ENCODE results near the gene DOCK11. TPM values are rescaled to one million over a fixed set of nuclear protein-coding genes. Genes with fewer than 3 reads are reported as not detected.

DOCK11 gene
- polyA plus RNA-seq, 1 donor from 2014 or later: 37.2 TPM

DNA sequence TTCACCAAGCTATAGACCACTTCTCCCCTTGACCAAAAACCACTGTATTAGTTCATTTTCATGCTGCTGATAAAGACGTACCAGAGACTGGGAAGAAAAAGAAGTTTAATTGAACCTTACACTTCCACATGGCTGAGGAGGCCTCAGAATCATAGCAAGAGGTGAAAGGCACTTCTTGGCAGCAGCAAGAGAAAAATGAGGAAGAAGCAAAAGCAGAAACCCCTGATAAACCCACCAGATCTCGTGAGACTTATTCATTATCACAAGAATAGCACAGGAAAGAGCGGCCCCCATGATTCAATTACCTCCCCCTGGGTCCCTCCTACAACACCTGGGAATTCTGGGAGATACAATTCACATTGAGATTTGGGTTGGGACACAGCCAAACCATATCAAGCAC lies 97.8 kb downstream of the DOCK11 start:
- H3K36me3 ChIP-seq (ENCODE audit: insufficient read depth, low read length): no peaks in the 10 kb centered on the region
- no peak overlapping the region for H2AFZ ChIP-seq (ENCODE audit: low read depth, low read length)
- no peaks in the 10 kb centered on the region for H3F3A ChIP-seq (ENCODE audit: insufficient read depth, low read length, poor library complexity, severe bottlenecking)
- TF ChIP-seq CTCF (IDR thresholded peaks at IDR 0.05; ENCODE audit: poor library complexity, severe bottlenecking) (no peak), REST (IDR thresholded peaks at IDR 0.05; ENCODE audit: borderline replicate concordance) (no peak), TAF1 (IDR thresholded peaks at IDR 0.05; ENCODE audit: low read depth) (no peak), RAD21 (conservative IDR thresholded peaks at IDR 0.05) (no peak), SMC3 (conservative IDR thresholded peaks at IDR 0.05; ENCODE audit: poor library complexity) (no peak), MXI1 (conservative IDR thresholded peaks at IDR 0.05; ENCODE audit: poor library complexity, severe bottlenecking) (no peak), POLR2AphosphoS5 (IDR thresholded peaks at IDR 0.05) (no peak), EP300 (conservative IDR thresholded peaks at IDR 0.05; ENCODE audit: poor library complexity, severe bottlenecking) (no peak), EZH2 (IDR thresholded peaks at IDR 0.05; ENCODE audit: borderline replicate concordance, insufficient read depth, low read length, poor library complexity, severe bottlenecking) (no peak)
- no peaks in the 10 kb centered on the region for H4K20me1 ChIP-seq (ENCODE audit: insufficient read depth)
- no peaks in the 10 kb centered on the region for H3K79me2 ChIP-seq (replicated peaks; ENCODE audit: insufficient read depth, low read length)
- H3K27ac ChIP-seq (ENCODE audit: low read length): no peak overlapping the region
- H3K4me3 ChIP-seq (ENCODE audit: low read length): no peak overlapping the region
- H3K27me3 ChIP-seq (ENCODE audit: insufficient read depth, low read depth, low read length): no peaks in the 10 kb centered on the region
- no peaks in the 10 kb centered on the region for H3K9me2 ChIP-seq (ENCODE audit: insufficient read depth, low read length)
- no peaks in the 10 kb centered on the region for H3K9me3 ChIP-seq (ENCODE audit: low read length)
- no peak overlapping the region for H3K4me2 ChIP-seq (ENCODE audit: low read length)
- no peak overlapping the region for H3K9ac ChIP-seq (ENCODE audit: low read length)

- TF ChIP-seq RAD21 (conservative IDR thresholded peaks at IDR 0.05) (no peak), MXI1 (conservative IDR thresholded peaks at IDR 0.05; ENCODE audit: poor library complexity, severe bottlenecking) (no peak), EP300 (conservative IDR thresholded peaks at IDR 0.05; ENCODE audit: poor library complexity, severe bottlenecking) (no peak), TAF1 (IDR thresholded peaks at IDR 0.05; ENCODE audit: low read depth) (no peak), EZH2 (IDR thresholded peaks at IDR 0.05; ENCODE audit: borderline replicate concordance, insufficient read depth, low read length, poor library complexity, severe bottlenecking) (no peak), SMC3 (conservative IDR thresholded peaks at IDR 0.05; ENCODE audit: poor library complexity) (no peak), CTCF (IDR thresholded peaks at IDR 0.05; ENCODE audit: poor library complexity, severe bottlenecking) (no peak), POLR2AphosphoS5 (IDR thresholded peaks at IDR 0.05) (no peak), REST (IDR thresholded peaks at IDR 0.05; ENCODE audit: borderline replicate concordance) (no peak)
- no peaks in the 10 kb centered on the region for H3K9me2 ChIP-seq (ENCODE audit: insufficient read depth, low read length)
- no peaks in the 10 kb centered on the region for H3K27me3 ChIP-seq (ENCODE audit: insufficient read depth, low read depth, low read length)
- no peaks in the 10 kb centered on the region for H4K20me1 ChIP-seq (ENCODE audit: insufficient read depth)
- no peak overlapping the region for H3K4me2 ChIP-seq (ENCODE audit: low read length)
- no peaks in the 10 kb centered on the region for H3F3A ChIP-seq (ENCODE audit: insufficient read depth, low read length, poor library complexity, severe bottlenecking)
- no peak overlapping the region for H3K27ac ChIP-seq (ENCODE audit: low read length)
- no peaks in the 10 kb centered on the region for H3K36me3 ChIP-seq (ENCODE audit: insufficient read depth, low read length)
- no peaks in the 10 kb centered on the region for H3K9me3 ChIP-seq (ENCODE audit: low read length)
- no peak overlapping the region for H3K9ac ChIP-seq (ENCODE audit: low read length)
- H3K79me2 ChIP-seq (replicated peaks; ENCODE audit: insufficient read depth, low read length): no peaks in the 10 kb centered on the region
- no peak overlapping the region for H2AFZ ChIP-seq (ENCODE audit: low read depth, low read length)
- no peak overlapping the region for H3K4me3 ChIP-seq (ENCODE audit: low read length)
These were observed 99.2 kb downstream of the DOCK11 start for GRCh38 chrX:118594697-118595420.

All from neural cell (in vitro differentiated cells).